ENCODE measurements around the gene CCDC40. TPM values are rescaled to one million over a fixed set of nuclear protein-coding genes. Genes with fewer than 3 reads are reported as not detected.
"Not testable (repeated sequence)": the region's sequence is repeated elsewhere in the genome, so short reads cannot be mapped to it uniquely, and the experiment has no call there.

Gene CCDC40
- total RNA-seq, 1 experiment from 2014 or later = 2.8 TPM

DNA sequence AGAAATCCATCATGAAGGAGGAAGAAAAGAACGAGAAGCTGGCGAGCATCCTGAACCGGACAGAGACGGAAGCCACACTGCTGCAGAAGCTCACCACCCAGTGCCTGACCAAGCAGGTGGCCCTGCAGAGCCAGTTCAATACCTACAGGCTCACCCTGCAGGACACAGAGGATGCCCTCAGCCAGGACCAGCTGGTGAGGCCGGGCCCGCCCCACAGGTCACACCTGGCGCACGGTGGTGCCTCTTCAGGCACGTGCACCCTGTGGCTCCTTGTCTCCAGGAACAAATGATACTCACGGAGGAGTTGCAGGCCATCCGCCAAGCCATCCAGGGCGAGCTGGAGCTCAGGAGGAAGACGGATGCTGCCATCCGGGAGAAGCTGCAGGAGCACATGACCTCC lies 45.2 kb downstream of the CCDC40 start:
- DNase-seq (ENCODE audit: low spot score) = no peak

DNA sequence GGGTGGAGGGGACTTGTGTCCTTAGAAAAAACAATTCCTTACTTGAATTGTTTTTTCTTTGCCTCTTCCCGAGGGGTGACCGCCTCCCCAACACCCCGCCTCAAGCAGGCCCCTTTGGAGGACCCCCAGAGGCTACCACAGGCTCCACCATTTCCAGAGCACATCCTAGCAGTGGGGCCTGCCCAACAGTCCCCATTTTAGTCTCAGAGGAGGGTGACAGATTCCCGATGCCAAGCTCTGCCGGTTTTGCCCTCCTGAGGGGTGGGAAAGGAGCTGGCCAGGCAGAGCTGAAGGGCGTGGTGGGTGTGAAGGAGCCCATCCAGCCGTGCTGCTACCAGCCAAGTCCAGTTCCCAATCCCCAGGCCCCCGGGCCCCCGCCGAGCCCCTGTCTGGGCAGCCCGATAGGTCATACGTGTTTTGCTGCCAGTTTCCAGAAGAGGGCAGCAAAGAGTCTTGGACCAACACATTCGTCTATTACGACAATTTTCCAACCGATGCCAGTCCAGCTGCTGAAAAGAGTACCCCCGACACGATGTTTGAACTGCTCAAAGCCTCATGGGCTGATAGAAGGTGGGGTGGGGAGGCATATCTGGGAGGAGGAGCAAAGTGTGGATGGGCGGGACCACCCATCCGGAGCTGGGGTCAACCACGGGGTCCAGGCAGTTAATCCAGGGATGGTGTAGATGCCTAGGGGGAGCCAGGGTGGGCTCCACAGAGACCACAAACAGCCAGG lies 46.1 kb downstream of the CCDC40 start:
- peak; percentile 85 for DNase-seq (ENCODE audit: low spot score)

- DNase-seq (ENCODE audit: low spot score) = no peak
Observed at GRCh38 chr17:80083136-80083661, 46.8 kb downstream of the CCDC40 start.

GRCh38 chr17:80084773-80085172 lies 48.3 kb downstream of the CCDC40 start:
- DNase-seq (ENCODE audit: low spot score) = no peak

DNA sequence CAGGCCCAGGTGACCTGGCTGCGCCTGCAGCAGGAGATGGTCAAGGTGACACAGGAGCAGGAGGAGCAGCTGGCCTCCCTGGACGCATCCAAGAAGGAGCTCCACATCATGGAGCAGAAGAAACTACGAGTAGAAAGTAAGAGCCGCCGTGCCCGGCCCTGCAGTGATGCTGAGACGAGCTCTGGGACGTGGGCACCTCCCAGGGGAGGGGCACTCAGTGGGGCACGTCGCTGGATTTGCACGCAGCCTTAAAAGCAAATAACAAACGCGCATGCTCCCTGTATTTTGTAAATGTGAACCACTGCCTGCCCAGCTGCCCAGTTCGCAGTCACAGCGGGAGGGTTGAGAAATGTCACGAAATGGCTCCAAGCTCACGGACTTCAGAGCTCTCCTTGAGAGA lies 49.6 kb downstream of the CCDC40 start:
- no peak for DNase-seq (ENCODE audit: low spot score)

DNA sequence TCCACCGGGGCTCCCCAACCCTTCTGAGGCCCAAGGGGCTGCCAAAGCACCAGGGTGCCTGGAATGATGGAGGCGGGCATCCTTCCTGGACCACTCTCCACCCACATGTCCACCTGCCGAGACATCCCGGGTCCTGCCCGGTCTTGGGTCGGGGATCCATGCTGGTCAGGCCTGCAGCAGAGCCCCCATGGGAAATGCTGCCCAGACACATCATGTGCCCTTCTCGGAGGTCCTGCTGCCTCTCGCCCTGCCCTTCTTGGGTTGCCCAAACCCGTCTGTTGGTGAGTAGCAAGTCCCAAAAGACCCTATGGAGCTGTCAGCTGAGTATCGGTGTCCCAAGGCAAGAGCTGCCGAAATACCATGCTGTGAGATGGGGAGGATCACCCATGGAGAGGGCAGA lies 50.2 kb downstream of the CCDC40 start:
- DNase-seq (ENCODE audit: low spot score) = no peak

DNA sequence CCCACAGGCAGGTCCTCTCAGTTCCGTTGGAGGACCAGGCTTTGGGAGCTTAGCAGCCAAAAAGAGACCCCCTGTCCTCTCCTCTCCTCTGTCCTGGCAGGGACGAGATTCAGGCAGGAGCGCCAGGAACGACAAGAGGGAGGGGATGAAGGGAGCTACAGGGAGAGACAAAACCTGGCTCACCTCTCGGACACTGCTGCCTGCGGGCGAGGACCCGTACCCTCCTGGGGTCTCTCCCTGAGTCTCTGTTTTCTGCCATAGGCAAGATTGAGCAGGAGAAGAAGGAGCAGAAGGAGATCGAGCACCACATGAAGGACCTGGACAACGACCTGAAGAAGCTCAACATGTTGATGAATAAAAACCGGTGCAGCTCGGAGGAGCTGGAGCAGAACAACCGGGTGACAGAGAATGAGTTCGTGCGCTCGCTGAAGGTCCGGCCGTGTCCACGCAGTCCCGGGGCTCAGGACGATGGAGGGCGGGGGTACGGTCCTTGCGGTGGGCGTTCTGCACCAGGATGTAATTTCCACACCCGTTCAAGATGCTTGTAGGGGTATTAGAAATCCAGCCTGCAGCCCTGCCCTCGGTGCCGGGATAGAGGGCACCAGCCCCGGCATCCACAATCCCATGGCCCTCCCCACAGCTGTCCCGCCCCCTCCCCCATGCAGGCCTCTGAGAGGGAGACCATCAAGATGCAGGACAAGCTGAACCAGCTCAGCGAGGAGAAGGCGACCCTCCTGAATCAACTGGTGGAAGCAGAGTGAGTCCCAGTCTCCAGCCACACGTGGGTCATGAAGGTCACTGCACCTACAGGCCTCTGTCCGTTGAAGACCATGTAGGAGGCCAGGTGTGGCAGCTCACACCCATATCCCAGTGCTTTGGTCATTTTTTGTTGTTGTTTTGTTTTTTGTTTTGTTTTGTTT lies 51.2 kb downstream of the CCDC40 start:
- no peak for DNase-seq (ENCODE audit: low spot score)

- no peak for DNase-seq (ENCODE audit: low spot score)
Observed at GRCh38 chr17:80089762-80090161, 53.3 kb downstream of the CCDC40 start.

GRCh38 chr17:80090164-80090563 lies 53.7 kb downstream of the CCDC40 start:
- not testable (repeated sequence) for DNase-seq (ENCODE audit: low spot score)

GRCh38 chr17:80091376-80091775 lies 54.9 kb downstream of the CCDC40 start:
- no peak for DNase-seq (ENCODE audit: low spot score)

DNA sequence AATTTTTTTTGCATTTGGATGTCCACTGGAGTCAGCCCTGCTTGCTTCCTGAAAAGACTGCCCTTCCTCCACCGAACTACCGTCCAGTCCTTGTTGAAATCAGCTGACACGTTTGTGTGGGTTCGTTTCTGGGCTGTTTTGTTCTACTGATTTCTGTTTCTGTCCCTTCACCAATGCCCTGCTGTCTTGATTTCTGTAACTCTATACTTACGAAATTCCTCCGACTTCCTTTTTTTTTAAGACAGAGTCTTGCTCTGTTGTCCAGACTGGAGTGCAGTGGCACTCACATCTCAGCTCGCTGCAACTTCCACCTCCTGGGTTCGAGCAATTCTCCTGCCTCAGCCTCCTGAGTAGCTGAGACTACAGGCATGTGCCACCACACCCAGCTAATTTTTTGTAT lies 56.5 kb downstream of the CCDC40 start:
- DNase-seq (ENCODE audit: low spot score) = no peak

DNA sequence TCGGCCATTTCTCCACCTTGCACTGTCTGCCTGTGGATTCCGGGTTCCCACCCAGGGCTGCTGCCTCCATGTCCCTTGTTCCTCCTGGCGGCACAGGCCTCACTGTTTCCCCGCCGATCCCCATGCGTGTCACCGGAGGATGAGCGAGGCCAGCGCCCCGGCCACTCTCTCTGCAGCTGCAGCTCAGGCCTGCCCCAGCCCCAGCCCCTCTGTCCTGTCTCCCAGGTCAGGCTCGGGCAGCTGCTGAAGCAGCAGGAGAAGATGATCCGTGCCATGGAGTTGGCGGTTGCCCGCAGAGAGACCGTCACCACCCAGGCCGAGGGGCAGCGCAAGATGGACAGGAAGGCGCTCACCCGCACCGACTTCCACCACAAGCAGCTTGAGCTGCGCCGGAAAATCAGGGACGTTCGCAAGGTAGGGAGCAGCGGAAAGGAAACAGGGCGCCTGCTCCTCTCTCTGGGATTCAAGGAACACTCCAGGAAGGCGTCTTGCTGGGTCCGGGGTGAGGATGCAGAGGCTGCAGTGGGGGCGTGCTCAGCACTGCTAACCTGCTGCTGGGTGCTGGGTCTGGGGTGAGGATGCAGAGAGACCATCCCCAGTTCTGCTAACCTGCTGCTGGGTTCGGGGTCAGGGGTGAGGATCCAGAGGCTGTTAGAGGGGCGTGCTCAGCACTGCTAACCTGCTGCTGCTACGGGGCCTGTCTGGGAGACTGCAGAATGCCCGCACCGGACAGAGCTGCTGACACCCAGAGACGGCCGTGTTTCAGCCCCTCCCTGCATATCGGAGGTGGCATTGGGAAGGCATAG lies 58.8 kb downstream of the CCDC40 start:
- DNase-seq (ENCODE audit: low spot score) = no peak

GRCh38 chr17:80095844-80096475 lies 59.5 kb downstream of the CCDC40 start:
- no peak for DNase-seq (ENCODE audit: low spot score)

DNA sequence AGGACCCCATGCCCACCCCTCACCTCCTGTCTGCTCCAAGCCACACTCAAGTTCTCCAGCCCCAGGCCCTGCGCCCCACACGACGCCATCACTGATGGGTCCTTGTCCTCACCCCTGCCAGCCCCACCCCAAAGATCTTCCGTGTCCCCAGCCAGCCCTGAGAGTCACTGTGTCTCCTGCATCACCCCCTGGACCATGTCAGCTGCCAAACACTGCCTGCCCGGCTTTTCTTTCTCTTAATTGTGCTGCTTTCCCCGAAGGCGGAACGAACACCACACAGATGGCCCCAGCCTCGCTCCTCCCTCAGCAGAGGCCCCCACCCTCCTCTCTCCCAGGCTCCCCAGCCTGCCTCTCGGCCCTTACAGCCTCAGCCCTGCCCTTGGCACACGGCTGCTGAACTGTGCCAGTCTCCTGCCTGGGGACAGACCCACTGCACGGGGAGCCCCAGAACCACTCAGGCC lies 60.1 kb downstream of the CCDC40 start:
- no peak for DNase-seq (ENCODE audit: low spot score)

GRCh38 chr17:80097127-80097621 lies 60.7 kb downstream of the CCDC40 start:
- no peak for DNase-seq (ENCODE audit: low spot score)

- DNase-seq (ENCODE audit: low spot score) = no peak
Observed at GRCh38 chr17:80097844-80098691, 61.6 kb downstream of the CCDC40 start.

GRCh38 chr17:80099291-80100034 lies 63.0 kb downstream of the CCDC40 start:
- no peak for DNase-seq (ENCODE audit: low spot score)

GRCh38 chr17:80100035-80100323 lies 63.5 kb downstream of the CCDC40 start:
- DNase-seq (ENCODE audit: low spot score) = no peak
